ENCODE measurements around the gene RIMKLA. TPM values are rescaled to one million over a fixed set of nuclear protein-coding genes. Genes with fewer than 3 reads are reported as not detected.

RIMKLA gene
- total and polyA plus RNA-seq, 2 of the 13 experiments (the other 11 are each of a cell fraction or from before 2014, with no cell fraction given), result 2.5 to 3.8 TPM

GRCh38 chr1:42456754-42457089 lies 76.1 kb downstream of the RIMKLA start (continued):
- TF ChIP-seq ZNF451 (CRISPR knock-in tag; IDR thresholded peaks at IDR 0.05) (no peak), ZNF430 (CRISPR knock-in tag; IDR thresholded peaks at IDR 0.05) (peak; percentile 80), SALL1 (CRISPR knock-in tag; IDR thresholded peaks at IDR 0.05) (no peak; the same call in 1 of the 2 replicates), ZHX2 (IDR thresholded peaks at IDR 0.05; ENCODE audit: low read depth) (no peak), ZHX2 (CRISPR knock-in tag; IDR thresholded peaks at IDR 0.05; ENCODE audit: borderline replicate concordance) (no peak), ZNF792 (CRISPR knock-in tag; IDR thresholded peaks at IDR 0.05) (no peak), CBFB (CRISPR knock-in tag; IDR thresholded peaks at IDR 0.05) (no peak), ZNF775 (CRISPR knock-in tag; IDR thresholded peaks at IDR 0.05; ENCODE audit: borderline replicate concordance) (no peak), ZNF317 (CRISPR knock-in tag; IDR thresholded peaks at IDR 0.05) (0 out of 2 replicates have a peak, but pooled peaks have one; percentile 8), SNAPC4 (CRISPR knock-in tag; IDR thresholded peaks at IDR 0.05) (peak; percentile 77), KAT2B (IDR thresholded peaks at IDR 0.05; ENCODE audit: borderline replicate concordance, low read depth, low read length) (no peak), ZNF558 (CRISPR knock-in tag; IDR thresholded peaks at IDR 0.05; ENCODE audit: borderline replicate concordance) (no peak), PPARG (CRISPR knock-in tag; conservative IDR thresholded peaks at IDR 0.05) (no peak), ZNF564 (CRISPR knock-in tag; IDR thresholded peaks at IDR 0.05) (no peak; the same call in 1 of the 2 replicates), ZBTB21 (CRISPR knock-in tag; IDR thresholded peaks at IDR 0.05) (no peak), ZGPAT (CRISPR knock-in tag; IDR thresholded peaks at IDR 0.05) (peak; percentile 82), MXI1 (IDR thresholded peaks at IDR 0.05; ENCODE audit: borderline replicate concordance, low read depth, low read length) (0 out of 3 replicates have a peak, but pooled peaks have one; percentile 19), CAMTA2 (CRISPR knock-in tag; IDR thresholded peaks at IDR 0.05; ENCODE audit: borderline replicate concordance) (no peak)

Measured in HepG2 (cell line).